Measurements from ENCODE around the gene CES4A. TPM values are rescaled to one million over a fixed set of nuclear protein-coding genes. Genes with fewer than 3 reads are reported as not detected.

Gene CES4A
- total and polyA plus RNA-seq, 9 of the 15 experiments (the other 6 are each of a cell fraction or from before 2014, with no cell fraction given), result 0.09 to 0.13 (median 0.11) TPM; not detected in 6

DNA sequence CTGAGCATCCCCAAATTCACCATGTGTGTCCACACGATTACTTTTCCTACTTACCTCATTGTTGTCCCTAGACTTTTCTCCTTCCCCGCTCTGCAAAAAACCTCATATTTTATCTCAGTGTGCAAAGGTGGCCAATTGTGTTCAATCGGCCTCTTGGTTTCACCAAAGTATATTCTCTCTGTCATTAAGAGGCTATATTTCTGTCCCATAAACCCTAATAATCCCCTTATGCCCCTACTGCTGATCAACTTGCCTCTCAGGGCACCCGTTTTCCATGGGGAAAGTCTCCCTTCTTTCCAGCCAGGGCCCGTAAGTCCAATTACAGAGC lies 41.5 kb upstream of the CES4A start:
- Histone ChIP-seq H3K79me2 (ENCODE audit: control insufficient read depth, insufficient read depth, low read length) (no peaks in the 10 kb centered on the region), H3K27ac (ENCODE audit: extremely low read depth, low read depth, low read length) (no peak overlapping the region), H3K9ac (ENCODE audit: insufficient read depth in 1 of 2, low read depth in 2 of 2, low read length in 2 of 2) (no peak overlapping the region), H2AFZ (ENCODE audit: low read depth, low read length) (peak overlapping the region; percentile 51; the same call in 1 of the 2 replicates), H4K20me1 (replicated peaks; ENCODE audit: control insufficient read depth, insufficient read depth, low read length) (no peaks in the 10 kb centered on the region), H3K4me1 (replicated peaks in 1 of 2; ENCODE audit: control insufficient read depth in 2 of 2, insufficient read depth in 2 of 2, low read length in 2 of 2) (peaks cover 0 to 16% of the 10 kb centered on the region in 2 experiments; a peak in 1 of 5 replicates), H3K4me2 (ENCODE audit: insufficient read depth, low read length) (no peak overlapping the region), H3K9me3 (replicated peaks; ENCODE audit: control insufficient read depth, insufficient read depth, low read depth, low read length) (peaks cover 2% of the 10 kb centered on the region), H3K4me3 (no peak overlapping the region), H3K27me3 (ENCODE audit: control insufficient read depth in 2 of 2, insufficient read depth in 2 of 2, low read length in 2 of 2) (no peaks in the 10 kb centered on the region), H3K9me1 (ENCODE audit: control insufficient read depth, insufficient read depth, low read length) (no peaks in the 10 kb centered on the region), H3K36me3 (ENCODE audit: control insufficient read depth, insufficient read depth, low read length) (peaks cover 20% of the 10 kb centered on the region; the same call in 2 of the 3 replicates)
- intact Hi-C loops (cut with micrococcal nuclease), result loop anchor here (2.0 to 5.0 kb wide), 3 partner anchors 30 to 155 kb away; no protein-coding TSS in a partner anchor
- no TSS peak for BruUV-seq (replicated peaks)
- DNase-seq (ENCODE audit: extremely low read depth in 1 of 4, low spot score in 3 of 4), result no peak
- in situ Hi-C loops (cut with MboI), result no loop called here
- TF ChIP-seq MAFK (IDR thresholded peaks at IDR 0.05; ENCODE audit: low read length), result no peak
- TF ChIP-seq, protein P1, sequence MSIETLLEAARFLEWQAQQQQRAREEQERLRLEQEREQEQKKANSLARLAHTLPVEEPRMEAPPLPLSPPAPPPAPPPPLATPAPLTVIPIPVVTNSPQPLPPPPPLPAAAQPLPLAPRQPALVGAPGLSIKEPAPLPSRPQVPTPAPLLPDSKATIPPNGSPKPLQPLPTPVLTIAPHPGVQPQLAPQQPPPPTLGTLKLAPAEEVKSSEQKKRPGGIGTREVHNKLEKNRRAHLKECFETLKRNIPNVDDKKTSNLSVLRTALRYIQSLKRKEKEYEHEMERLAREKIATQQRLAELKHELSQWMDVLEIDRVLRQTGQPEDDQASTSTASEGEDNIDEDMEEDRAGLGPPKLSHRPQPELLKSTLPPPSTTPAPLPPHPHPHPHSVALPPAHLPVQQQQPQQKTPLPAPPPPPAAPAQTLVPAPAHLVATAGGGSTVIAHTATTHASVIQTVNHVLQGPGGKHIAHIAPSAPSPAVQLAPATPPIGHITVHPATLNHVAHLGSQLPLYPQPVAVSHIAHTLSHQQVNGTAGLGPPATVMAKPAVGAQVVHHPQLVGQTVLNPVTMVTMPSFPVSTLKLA (conservative IDR thresholded peaks at IDR 0.05), result 0 out of 4 replicates have a peak, but pooled peaks of 1 of the 2 experiments have one; percentile 13
- ChIA-PET POLR2A (interaction anchor here (0.6 kb wide), 1 partner anchor 272 kb away, joined by 3 read pairs; no protein-coding TSS in a partner anchor), CTCF (ENCODE audit: low intra/inter-chr PET ratio) (interaction anchor here (0.7 to 2.4 kb wide), 2 partner anchors 52 to 154 kb away, joined by 4 to 9 read pairs; no protein-coding TSS in a partner anchor)
- no peak for FAIRE-seq
- ATAC-seq, result no peak
- 21% methylated on average over 5 of the region's 5 CpGs for WGBS (ENCODE audit: insufficient coverage, low coverage, missing lambda C conversion rate)

Data from K562 (cell line).